Measurements from ENCODE around the gene MARCKSL1.
A peak's percentile ranks its signal among the peaks of the same experiment; 100 is the strongest.

The MARCKSL1 gene

DNA sequence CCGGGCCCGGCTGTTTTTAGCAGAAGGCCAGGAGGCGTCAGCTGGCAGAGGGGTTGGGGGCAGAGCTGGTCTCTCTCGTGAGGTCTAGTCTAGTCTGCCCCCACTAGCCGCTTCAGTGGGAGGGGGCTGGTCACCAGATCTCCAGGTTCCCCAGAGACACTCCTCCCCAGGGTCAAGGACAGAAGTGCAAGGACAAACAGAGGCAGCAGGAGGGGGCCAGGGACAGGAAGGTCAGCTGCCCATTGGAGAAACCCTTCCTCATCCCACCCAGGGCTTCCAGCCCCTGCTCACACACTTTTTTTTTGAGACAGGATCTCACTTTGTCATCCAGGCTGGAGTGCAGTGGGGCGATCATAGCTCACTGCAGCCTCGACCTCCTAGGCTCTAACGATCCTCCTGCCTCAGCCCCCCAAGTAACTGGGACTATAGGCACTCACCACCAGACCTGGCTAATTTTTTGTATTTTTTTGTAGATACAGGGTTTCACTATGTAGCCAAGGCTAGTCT, 16.3 kb upstream of the MARCKSL1 start:
- H3K4me3 ChIP-seq (ENCODE audit: low read length) = peak overlapping the region; percentile 83
- no peaks in the 10 kb centered on the region for H3K36me3 ChIP-seq (ENCODE audit: control insufficient read depth, insufficient read depth, low read length, severe bottlenecking)
- no peaks in the 10 kb centered on the region for H3K27me3 ChIP-seq (replicated peaks; ENCODE audit: control insufficient read depth, insufficient read depth, low read length)
- peak overlapping the region; percentile 89 for H3K9ac ChIP-seq (ENCODE audit: low read length)
- H3K9me3 ChIP-seq (ENCODE audit: control insufficient read depth, low read length) = no peaks in the 10 kb centered on the region
- no peak for DNase-seq (ENCODE audit: low read depth)
- peaks cover 27% of the 10 kb centered on the region for H3K4me1 ChIP-seq (ENCODE audit: control insufficient read depth, insufficient read depth, low read length)

DNA sequence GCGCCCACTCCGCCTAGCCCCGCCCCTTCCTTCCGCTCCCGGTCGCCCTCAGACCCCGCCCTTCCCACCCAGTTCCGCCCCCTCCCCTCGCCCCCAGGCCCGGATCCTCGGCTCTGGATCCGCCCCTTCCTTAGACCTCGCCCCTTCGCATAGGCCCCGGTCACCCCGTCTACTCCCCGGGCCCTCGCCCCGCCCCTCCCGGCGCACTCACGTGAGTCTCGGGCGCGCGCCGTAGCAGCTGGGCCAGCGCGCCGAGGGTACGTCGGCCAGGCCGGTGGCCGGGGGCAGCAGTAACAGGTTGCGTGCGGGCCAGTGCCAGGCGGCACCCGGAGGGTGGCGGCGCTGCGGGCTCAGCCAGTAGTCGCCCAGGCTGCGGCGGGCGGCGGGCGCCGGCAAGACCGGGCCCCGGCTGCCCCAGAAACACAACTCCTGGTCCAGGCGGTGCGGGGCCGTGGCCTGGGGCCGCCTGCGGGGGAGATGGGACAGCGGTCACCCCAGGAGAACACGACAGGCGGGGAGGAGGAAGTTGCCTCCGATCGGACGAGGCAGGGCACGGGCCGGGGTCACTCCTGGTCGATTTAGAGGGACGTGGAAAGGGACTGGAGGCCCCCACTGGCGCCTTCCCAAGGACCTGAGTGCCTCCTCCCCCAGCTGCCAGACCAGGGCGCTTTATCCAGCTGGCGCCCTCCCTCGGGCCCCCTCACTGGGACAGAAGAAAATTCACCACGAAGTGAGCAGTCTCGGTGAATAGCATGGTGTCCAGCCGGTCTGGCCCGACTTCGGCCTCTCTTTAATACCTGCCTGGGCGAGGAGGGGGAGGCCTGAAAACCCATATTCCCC, 15.6 kb upstream of the MARCKSL1 start:
- DNase-seq (ENCODE audit: low read depth) = peak; percentile 97
- H3K9me3 ChIP-seq (ENCODE audit: control insufficient read depth, low read length) = no peaks in the 10 kb centered on the region
- peak overlapping the region; percentile 83 for H3K4me3 ChIP-seq (ENCODE audit: low read length)

DNA sequence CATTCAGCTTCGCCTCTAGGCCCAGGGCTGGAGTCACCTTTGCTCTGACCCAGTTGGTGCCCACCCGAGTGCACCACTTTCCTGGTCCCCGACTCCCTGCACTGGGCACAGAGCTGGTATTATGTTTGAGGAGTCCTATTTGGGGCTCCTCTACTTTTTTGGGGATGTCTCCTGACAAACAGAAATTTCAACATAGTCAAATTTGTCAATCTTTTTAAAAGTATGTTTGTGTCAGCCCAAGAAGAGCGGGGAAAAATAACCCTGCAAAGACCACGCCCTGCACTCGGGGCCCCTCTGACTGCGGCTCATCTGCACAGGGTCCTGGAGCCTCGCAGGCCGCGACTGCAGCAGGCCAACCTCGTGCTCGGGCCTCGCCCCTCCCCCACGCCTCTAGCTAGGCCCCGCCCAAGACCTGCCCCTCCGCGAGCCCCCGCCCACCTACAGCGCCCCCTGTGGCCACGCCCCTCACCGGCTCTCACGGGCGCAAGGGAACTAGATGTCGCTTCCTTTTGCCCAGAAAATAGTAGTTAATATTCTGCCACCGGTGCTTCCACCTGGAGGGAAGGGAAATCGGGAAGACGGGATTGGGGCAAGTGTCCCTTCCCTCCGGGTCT, 14.9 kb upstream of the MARCKSL1 start:
- Histone ChIP-seq H3K4me3 (ENCODE audit: low read length) (peak overlapping the region; percentile 83), H3K9ac (ENCODE audit: low read length) (peak overlapping the region; percentile 57), H3K27me3 (replicated peaks; ENCODE audit: control insufficient read depth, insufficient read depth, low read length) (no peaks in the 10 kb centered on the region), H3K4me1 (ENCODE audit: control insufficient read depth, insufficient read depth, low read length) (peaks cover 31% of the 10 kb centered on the region), H3K36me3 (ENCODE audit: control insufficient read depth, insufficient read depth, low read length, severe bottlenecking) (no peaks in the 10 kb centered on the region), H3K9me3 (ENCODE audit: control insufficient read depth, low read length) (no peaks in the 10 kb centered on the region)
- DNase-seq (ENCODE audit: low read depth) = peak; percentile 88

More for the DNA sequence above, 15.6 kb upstream of the MARCKSL1 start:
- no peaks in the 10 kb centered on the region for H3K36me3 ChIP-seq (ENCODE audit: control insufficient read depth, insufficient read depth, low read length, severe bottlenecking)
- H3K4me1 ChIP-seq (ENCODE audit: control insufficient read depth, insufficient read depth, low read length) = peaks cover 27% of the 10 kb centered on the region
- H3K9ac ChIP-seq (ENCODE audit: low read length) = peak overlapping the region; percentile 89
- no peaks in the 10 kb centered on the region for H3K27me3 ChIP-seq (replicated peaks; ENCODE audit: control insufficient read depth, insufficient read depth, low read length)

DNA sequence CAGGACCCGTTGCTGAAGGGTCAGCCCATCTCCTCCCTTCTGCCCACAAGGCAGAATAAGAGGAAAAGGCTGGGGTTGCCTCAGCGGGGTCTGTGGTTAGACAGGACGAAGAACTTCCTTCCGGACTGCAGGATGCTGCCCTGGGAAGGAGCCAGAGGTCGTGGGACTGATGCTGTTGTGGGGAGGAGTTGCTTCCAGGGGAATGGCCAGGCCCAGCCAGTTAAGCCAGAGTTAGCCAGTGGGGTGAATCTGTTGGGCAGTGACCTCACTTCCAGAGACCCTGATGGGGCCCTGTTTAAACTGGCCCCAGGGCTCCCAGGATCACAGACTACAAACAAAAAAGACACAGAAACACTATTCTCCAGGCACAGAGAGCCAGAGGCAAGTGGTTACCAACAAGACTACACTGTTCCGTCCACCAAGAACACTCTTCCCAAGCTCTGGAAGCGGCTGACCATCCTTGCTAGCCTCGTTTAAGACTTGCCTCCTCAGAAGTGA, 13.2 kb upstream of the MARCKSL1 start:
- DNase-seq (ENCODE audit: low read depth) = no peak
- H3K9me3 ChIP-seq (ENCODE audit: control insufficient read depth, low read length) = no peaks in the 10 kb centered on the region
- H3K4me1 ChIP-seq (ENCODE audit: control insufficient read depth, insufficient read depth, low read length) = peaks cover 38% of the 10 kb centered on the region
- no peak overlapping the region for H3K4me3 ChIP-seq (ENCODE audit: low read length)
- H3K36me3 ChIP-seq (ENCODE audit: control insufficient read depth, insufficient read depth, low read length, severe bottlenecking) = no peaks in the 10 kb centered on the region
- no peak overlapping the region for H3K9ac ChIP-seq (ENCODE audit: low read length)
- H3K27me3 ChIP-seq (replicated peaks; ENCODE audit: control insufficient read depth, insufficient read depth, low read length) = no peaks in the 10 kb centered on the region

DNA sequence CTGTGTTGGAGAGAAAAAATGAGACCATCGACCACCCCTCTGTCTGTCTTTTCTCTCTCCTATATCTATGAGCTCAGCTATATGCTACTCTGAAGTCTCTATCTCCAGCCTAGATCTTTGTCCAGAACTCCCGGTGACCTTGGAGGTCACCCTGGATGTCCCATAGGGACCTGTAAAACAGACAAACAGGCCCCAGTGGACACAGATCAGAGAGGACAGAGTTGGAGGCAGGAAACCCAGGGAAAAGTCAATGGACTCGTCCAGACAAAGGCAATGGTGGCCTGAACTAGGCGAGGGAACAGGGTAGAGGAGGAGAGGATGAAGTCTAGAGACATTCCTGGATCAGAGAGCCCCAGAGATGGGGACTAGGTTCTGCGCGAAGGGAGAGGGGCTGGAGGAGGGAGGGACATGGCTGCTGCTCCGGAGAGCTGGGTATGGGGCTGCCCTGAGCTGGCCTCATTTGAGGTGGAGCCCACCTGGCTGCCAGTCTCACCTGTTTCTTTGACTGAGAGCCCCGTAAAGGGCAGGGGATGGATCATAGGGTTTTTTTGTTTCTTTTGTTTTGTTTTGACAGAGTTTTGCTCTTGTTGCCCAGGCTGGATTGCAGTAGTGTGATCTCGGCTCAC, 10.6 kb upstream of the MARCKSL1 start:
- Histone ChIP-seq H3K4me3 (ENCODE audit: low read length) (no peak overlapping the region), H3K27me3 (replicated peaks; ENCODE audit: control insufficient read depth, insufficient read depth, low read length) (no peaks in the 10 kb centered on the region), H3K9ac (ENCODE audit: low read length) (no peak overlapping the region), H3K36me3 (ENCODE audit: control insufficient read depth, insufficient read depth, low read length, severe bottlenecking) (no peaks in the 10 kb centered on the region), H3K9me3 (ENCODE audit: control insufficient read depth, low read length) (no peaks in the 10 kb centered on the region), H3K4me1 (ENCODE audit: control insufficient read depth, insufficient read depth, low read length) (peaks cover 13% of the 10 kb centered on the region)
- DNase-seq (ENCODE audit: low read depth) = no peak

DNA sequence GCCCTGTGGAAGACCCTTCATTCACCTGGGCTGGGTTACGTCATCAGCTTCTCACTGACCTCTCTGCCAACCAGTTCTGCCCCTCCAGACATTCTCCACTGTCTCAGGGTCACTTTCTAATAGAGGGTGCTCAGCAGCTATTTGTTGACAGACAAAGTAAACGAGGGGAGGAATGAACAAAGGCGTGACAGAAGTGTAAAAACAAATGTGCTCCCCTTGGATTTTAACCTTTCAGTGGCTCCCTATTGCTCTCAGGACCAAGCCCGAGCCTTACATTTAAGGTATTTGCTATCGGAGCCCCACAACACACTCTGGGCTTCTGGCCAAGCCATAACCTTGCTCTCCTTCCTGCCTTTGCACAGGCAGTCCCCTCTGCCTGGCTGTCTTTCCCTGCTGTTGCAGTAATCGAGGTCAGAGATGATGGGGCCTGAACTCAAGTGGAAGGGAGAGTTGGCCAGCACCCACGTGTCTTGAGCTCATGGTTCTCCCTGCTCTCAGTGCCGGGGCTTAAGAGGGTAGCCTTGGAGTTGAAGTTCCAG, 9.3 kb upstream of the MARCKSL1 start:
- Histone ChIP-seq H3K9ac (ENCODE audit: low read length) (no peak overlapping the region), H3K9me3 (ENCODE audit: control insufficient read depth, low read length) (no peaks in the 10 kb centered on the region), H3K36me3 (ENCODE audit: control insufficient read depth, insufficient read depth, low read length, severe bottlenecking) (no peaks in the 10 kb centered on the region), H3K27me3 (replicated peaks; ENCODE audit: control insufficient read depth, insufficient read depth, low read length) (no peaks in the 10 kb centered on the region), H3K4me1 (ENCODE audit: control insufficient read depth, insufficient read depth, low read length) (peaks cover 13% of the 10 kb centered on the region), H3K4me3 (ENCODE audit: low read length) (no peak overlapping the region)
- DNase-seq (ENCODE audit: low read depth) = no peak

DNA sequence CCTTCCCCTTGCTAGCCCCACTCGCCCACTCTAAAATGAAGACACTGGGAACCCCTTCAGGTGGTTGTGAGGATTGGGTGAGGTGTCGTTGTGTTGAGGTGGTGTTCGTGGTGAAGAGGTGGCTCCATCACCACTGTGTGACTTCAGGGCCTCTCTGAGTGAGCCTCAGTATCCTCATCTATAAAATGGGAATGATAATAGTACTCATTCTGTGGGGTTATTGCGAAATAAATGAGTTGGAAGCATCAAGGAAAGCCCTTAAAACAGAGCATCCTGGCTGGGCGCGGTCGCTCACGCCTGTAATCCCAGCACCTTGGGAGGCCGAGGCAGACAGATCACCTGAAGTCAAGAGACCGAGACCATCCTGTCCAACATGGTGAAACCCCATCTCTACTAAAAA, 6.7 kb upstream of the MARCKSL1 start:
- no peaks in the 10 kb centered on the region for H3K27me3 ChIP-seq (replicated peaks; ENCODE audit: control insufficient read depth, insufficient read depth, low read length)
- H3K4me3 ChIP-seq (ENCODE audit: low read length) = no peak overlapping the region
- no peak overlapping the region for H3K9ac ChIP-seq (ENCODE audit: low read length)
- H3K9me3 ChIP-seq (ENCODE audit: control insufficient read depth, low read length) = no peaks in the 10 kb centered on the region
- DNase-seq (ENCODE audit: low read depth) = no peak
- H3K4me1 ChIP-seq (ENCODE audit: control insufficient read depth, insufficient read depth, low read length) = peaks cover 24% of the 10 kb centered on the region
- no peaks in the 10 kb centered on the region for H3K36me3 ChIP-seq (ENCODE audit: control insufficient read depth, insufficient read depth, low read length, severe bottlenecking)

DNA sequence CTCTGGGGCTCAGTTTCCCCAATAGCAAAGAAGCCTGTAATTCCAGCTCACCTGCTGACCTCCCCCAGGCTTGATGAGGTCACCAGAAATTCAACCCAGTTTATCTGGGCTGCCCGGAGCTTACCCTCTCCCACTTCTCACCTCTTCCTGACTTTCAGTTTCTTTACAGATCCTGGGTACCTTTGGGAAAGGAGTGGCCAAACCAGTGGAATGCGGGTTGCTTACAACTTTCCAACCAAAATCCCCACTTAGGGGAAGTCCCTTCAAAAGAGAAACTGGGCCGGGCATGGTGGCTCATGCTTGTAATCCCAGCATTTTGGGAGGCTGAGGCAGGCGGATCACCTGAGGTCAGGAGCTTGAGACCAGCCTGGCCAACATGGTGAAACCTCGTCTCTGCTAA, 5.9 kb upstream of the MARCKSL1 start:
- Histone ChIP-seq H3K4me1 (ENCODE audit: control insufficient read depth, insufficient read depth, low read length) (peaks cover 28% of the 10 kb centered on the region), H3K27me3 (replicated peaks; ENCODE audit: control insufficient read depth, insufficient read depth, low read length) (no peaks in the 10 kb centered on the region), H3K9me3 (ENCODE audit: control insufficient read depth, low read length) (no peaks in the 10 kb centered on the region), H3K36me3 (ENCODE audit: control insufficient read depth, insufficient read depth, low read length, severe bottlenecking) (no peaks in the 10 kb centered on the region), H3K4me3 (ENCODE audit: low read length) (no peak overlapping the region), H3K9ac (ENCODE audit: low read length) (no peak overlapping the region)
- no peak for DNase-seq (ENCODE audit: low read depth)

DNA sequence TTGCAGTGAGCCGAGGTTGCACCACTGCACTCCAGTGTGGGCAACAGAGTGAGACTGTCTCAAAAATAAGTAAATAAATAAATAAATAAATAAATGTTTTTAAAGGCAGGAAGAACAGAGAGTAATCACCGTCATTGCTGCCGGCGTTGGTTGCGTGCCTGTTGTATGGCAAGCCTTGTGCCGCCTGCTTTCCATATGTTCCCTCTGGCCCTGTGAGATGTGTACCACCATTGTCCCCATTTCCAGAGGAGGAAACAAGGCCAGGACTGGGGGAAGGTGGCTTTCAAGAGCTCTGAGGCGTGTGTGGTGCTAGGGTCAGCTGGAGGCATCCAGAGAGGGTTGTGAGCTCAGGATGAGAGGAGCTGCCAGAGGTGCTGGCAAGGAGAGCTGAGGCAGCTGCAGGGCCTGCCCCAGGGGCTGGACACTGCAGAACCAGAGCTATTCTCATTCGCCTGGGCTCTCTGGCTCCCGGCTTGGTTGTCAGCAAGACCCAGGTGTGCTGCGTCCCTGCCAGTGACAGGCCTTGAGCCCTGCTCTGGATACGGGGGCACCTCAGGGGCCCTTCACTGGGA, 5.2 kb upstream of the MARCKSL1 start:
- Histone ChIP-seq H3K9ac (ENCODE audit: low read length) (no peak overlapping the region), H3K36me3 (ENCODE audit: control insufficient read depth, insufficient read depth, low read length, severe bottlenecking) (no peaks in the 10 kb centered on the region), H3K27me3 (replicated peaks; ENCODE audit: control insufficient read depth, insufficient read depth, low read length) (no peaks in the 10 kb centered on the region), H3K4me1 (ENCODE audit: control insufficient read depth, insufficient read depth, low read length) (peaks cover 35% of the 10 kb centered on the region), H3K9me3 (ENCODE audit: control insufficient read depth, low read length) (no peaks in the 10 kb centered on the region), H3K4me3 (ENCODE audit: low read length) (no peak overlapping the region)
- DNase-seq (ENCODE audit: low read depth) = no peak

DNA sequence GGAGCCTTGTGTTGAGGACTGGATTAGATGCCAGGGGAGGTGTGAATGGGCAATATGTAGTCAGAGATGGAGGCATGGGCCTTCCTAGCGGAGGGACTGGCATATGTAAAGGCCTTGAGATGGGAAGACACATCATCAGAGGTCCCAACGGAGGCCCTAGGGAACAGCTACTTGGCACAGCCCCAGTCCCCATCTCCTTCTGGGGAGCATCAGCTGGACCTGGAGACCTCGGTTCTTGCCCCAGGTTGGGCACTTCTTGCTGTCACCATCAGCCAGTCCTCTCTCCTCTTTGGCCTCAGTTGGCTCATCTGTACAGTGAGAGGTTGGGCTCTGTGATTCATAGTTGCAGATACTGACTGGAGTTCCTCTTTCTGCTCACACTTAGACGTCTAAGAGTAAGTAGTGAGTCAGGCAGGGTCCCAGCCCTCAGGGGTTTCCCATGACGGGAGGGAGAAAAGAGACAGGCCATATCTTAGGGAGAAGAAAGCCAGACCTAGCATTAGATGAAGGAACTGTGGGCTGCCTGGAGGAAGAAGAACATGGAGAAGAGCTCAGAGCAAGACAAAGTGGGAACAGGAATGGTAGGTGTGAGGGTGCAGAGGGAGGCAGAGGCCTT, 3.4 kb upstream of the MARCKSL1 start:
- no peak overlapping the region for H3K9ac ChIP-seq (ENCODE audit: low read length)
- H3K27me3 ChIP-seq (replicated peaks; ENCODE audit: control insufficient read depth, insufficient read depth, low read length) = no peaks in the 10 kb centered on the region
- H3K4me1 ChIP-seq (ENCODE audit: control insufficient read depth, insufficient read depth, low read length) = peaks cover 29% of the 10 kb centered on the region
- DNase-seq (ENCODE audit: low read depth) = peak; percentile 32
- no peaks in the 10 kb centered on the region for H3K9me3 ChIP-seq (ENCODE audit: control insufficient read depth, low read length)
- no peak overlapping the region for H3K4me3 ChIP-seq (ENCODE audit: low read length)
- no peaks in the 10 kb centered on the region for H3K36me3 ChIP-seq (ENCODE audit: control insufficient read depth, insufficient read depth, low read length, severe bottlenecking)

Measured in adipocyte (in vitro differentiated cells).